A549 treated with CpdA at 1 μM for 4 hours (cell line): ENCODE data around the gene SPEF2. TPM values are rescaled to one million over a fixed set of nuclear protein-coding genes. Genes with fewer than 3 reads are reported as not detected.

ENCODE experiments used
- total RNA-seq: library from RNA; stranded (reverse); fragments of 200-300 nt; extraction: Qiagen RNA extraction; gene quantifications from 5 replicates; pipeline ENCODE4 v1.2.3, GENCODE V29; 2022; ENCODE audit warnings: low read depth

The SPEF2 gene
- total RNA-seq = 1.5 to 2.5 TPM (median 2.0 TPM) in 5 replicates

GRCh38 chr5:35617435-35618303, at the start of gene SPEF2:
TSS of gene SPEF2 (plus strand) at chr5:35617863. CDS start at chr5:35617998, 135 bp downstream.

GRCh38 chr5:35856765-35857351, 239.2 kb downstream of the SPEF2 start, which contains the start of gene IL7R:
TSS of gene IL7R (plus strand) at chr5:35856891. CDS start at chr5:35856978, 87 bp downstream.

Other genes starting within 250 kb of the SPEF2 start
- gene IL7R, start 239.0 kb downstream of the SPEF2 start, total RNA-seq = 0.24 to 0.79 TPM (median 0.45 TPM) in 5 replicates